Activated naive CD4-positive, alpha-beta T cell treated with anti-CD3 and anti-CD28 coated beads, Interleukin-2, amount 50 U/mL, for 24 hours (primary cell): ENCODE data around the gene ARHGEF35.
"Not testable (repeated sequence)": the region's sequence is repeated elsewhere in the genome, so short reads cannot be mapped to it uniquely, and the experiment has no call there.

Experiments
- H3K27ac Mint-ChIP-seq: one replicate; pipeline ENCODE4 v1.8.0; 2021; ENCODE audit warnings: mild to moderate bottlenecking, mixed read lengths
- H3K27me3 Mint-ChIP-seq: one replicate; pipeline ENCODE4 v1.8.0; 2021; ENCODE audit warnings: mixed read lengths
- H3K36me3 Mint-ChIP-seq: one replicate; pipeline ENCODE4 v1.8.0; 2021; ENCODE audit warnings: mixed read lengths
- H3K4me1 Mint-ChIP-seq: one replicate; pipeline ENCODE4 v1.8.0; 2021; ENCODE audit warnings: mixed read lengths
- H3K4me3 Mint-ChIP-seq: one replicate; pipeline ENCODE4 v1.8.0; 2021; ENCODE audit warnings: mild to moderate bottlenecking, mixed read lengths
- H3K9me3 Mint-ChIP-seq: one replicate; pipeline ENCODE4 v1.8.0; 2021; ENCODE audit warnings: mixed read lengths

ARHGEF35 gene

DNA sequence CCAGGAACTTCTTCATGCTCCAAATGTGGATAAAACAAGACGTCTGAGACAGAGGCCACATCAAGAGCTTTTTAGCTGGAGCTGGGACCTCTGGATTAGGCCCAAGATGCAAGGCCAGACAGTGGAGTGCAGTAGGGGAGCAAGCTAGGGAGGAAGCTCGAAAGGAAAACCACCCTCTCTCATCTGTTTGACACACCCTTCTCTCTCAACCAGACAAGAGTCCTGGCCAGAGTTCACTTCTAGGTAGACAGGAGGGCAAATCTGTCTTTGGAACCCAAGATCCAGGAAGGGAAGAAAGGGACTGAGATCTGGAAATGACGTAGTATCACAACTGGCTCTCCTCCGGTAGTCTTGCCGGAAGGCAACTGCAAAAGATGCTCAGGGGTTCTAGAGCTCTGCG lies 1.2 kb downstream of the ARHGEF35 start:
- H3K4me3 Mint-ChIP-seq, H3K9me3 Mint-ChIP-seq, H3K27me3 Mint-ChIP-seq, H3K4me1 Mint-ChIP-seq, H3K36me3 Mint-ChIP-seq, H3K27ac Mint-ChIP-seq: not testable (repeated sequence)

DNA sequence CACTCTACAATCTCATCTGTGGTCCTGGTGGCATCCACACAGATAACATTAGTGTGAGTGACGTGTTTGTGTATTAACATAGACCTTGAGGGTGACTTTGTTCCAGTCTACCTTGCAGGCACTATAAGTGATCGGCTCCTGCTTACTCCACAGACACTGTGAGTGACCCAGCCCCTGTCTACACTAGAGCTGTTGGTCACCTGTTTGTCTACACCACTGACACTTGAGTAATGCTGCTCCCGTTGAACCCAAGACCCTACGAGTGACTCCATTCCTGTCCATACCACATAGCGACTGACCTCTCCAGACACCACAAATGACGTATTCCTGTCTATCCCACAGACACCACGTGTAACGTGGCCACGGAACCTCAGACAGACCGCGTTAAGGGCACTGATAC lies 1.9 kb downstream of the ARHGEF35 start:
- H3K27ac Mint-ChIP-seq, H3K9me3 Mint-ChIP-seq, H3K4me3 Mint-ChIP-seq, H3K27me3 Mint-ChIP-seq, H3K36me3 Mint-ChIP-seq, H3K4me1 Mint-ChIP-seq: not testable (repeated sequence)

DNA sequence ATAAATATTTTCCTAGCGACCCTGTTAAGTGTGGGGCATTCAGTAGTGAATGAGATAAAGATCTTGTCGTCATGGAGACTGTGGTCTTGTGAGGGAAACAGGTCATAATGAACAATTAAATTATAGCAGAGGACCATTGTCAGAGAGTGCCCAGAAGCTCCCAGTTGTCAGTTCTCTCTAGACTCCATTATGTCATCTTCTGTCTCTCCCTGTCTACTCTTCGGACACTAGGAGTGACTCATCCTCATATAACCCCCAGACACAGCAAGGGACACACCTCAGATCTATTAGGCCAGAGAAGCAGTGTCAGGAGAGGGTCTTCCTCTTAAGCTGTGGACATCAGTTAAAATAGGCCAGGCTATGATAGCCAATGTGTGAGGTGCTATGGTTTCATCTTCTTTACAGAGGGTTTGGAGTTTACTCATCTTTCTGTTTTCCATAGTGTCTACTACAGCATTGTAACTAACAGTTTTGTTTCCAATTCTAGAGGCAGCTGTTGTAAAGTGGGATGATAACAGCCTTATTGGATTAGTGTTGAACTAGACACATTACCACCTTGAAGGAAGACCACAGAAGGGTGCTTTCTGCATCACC lies 7.0 kb downstream of the ARHGEF35 start:
- not testable (repeated sequence) for H3K27me3 Mint-ChIP-seq, H3K36me3 Mint-ChIP-seq, H3K9me3 Mint-ChIP-seq, H3K4me1 Mint-ChIP-seq, H3K4me3 Mint-ChIP-seq, H3K27ac Mint-ChIP-seq

DNA sequence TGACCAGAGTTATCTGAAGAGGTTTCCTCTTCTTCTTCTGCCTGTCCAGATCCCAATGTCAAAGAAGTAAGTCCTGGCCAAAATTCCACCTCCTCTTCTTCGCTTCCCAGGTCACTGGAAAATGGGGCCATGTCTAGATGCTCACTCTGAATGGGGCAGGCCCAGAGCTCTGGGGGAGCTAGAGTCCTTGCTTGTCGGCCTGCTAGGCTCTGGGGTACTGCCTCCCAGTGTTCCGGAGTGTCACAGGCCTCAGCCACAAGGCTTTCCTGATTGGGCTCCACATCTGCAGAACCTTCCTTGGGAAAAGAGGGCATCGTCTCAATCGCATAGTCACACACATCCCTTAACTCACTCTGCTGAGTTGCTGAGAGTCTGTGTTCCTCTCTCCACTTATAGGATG lies 7.8 kb downstream of the ARHGEF35 start:
- not testable (repeated sequence) for H3K9me3 Mint-ChIP-seq, H3K4me1 Mint-ChIP-seq, H3K36me3 Mint-ChIP-seq, H3K27me3 Mint-ChIP-seq, H3K4me3 Mint-ChIP-seq, H3K27ac Mint-ChIP-seq

DNA sequence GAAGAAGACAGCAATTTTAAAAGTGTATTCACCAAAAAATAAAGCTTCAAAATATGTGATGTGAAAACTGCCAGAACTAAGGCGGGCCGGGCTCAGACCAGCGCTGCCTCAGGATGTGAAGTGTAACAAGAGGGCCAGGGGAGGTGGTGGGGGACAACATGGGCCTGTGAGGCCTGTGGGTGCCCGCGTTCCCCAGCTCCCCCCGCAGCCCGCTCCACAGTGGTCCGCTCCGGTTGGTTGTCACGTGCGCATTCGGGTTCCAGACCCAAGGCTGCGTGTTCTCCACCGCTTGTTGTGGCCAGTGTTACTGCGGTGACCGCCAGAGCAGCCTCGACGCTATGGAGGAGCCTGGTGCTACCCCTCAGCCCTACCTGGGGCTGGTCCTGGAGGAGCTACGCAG lies 12.5 kb downstream of the ARHGEF35 start, which contains the start of gene CTAGE4:
Gene CTAGE4, plus strand, starts transcription at position 301 of the 400 bp plus-strand sequence. Its CDS starts 38 bp downstream, at position 339.
- H3K27me3 Mint-ChIP-seq, H3K4me1 Mint-ChIP-seq, H3K27ac Mint-ChIP-seq, H3K4me3 Mint-ChIP-seq, H3K36me3 Mint-ChIP-seq, H3K9me3 Mint-ChIP-seq: not testable (repeated sequence)

DNA sequence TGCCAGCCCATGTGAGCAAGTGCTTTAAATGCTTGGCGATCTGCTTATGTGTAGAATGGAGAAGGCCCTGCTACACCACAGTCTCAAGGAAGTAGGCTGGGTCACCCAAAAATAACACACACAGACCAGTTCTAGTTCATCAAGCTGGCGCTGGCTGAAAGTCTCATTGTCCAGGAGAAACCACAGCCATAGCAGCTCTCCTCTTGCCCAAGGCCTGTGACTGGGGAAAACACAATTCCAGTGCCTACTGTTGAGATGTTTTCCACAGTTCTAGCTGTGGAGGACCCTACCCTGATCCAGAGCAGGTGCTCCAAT lies 16.5 kb downstream of the ARHGEF35 start:
- not testable (repeated sequence) for H3K9me3 Mint-ChIP-seq, H3K36me3 Mint-ChIP-seq, H3K4me3 Mint-ChIP-seq, H3K4me1 Mint-ChIP-seq, H3K27me3 Mint-ChIP-seq, H3K27ac Mint-ChIP-seq

DNA sequence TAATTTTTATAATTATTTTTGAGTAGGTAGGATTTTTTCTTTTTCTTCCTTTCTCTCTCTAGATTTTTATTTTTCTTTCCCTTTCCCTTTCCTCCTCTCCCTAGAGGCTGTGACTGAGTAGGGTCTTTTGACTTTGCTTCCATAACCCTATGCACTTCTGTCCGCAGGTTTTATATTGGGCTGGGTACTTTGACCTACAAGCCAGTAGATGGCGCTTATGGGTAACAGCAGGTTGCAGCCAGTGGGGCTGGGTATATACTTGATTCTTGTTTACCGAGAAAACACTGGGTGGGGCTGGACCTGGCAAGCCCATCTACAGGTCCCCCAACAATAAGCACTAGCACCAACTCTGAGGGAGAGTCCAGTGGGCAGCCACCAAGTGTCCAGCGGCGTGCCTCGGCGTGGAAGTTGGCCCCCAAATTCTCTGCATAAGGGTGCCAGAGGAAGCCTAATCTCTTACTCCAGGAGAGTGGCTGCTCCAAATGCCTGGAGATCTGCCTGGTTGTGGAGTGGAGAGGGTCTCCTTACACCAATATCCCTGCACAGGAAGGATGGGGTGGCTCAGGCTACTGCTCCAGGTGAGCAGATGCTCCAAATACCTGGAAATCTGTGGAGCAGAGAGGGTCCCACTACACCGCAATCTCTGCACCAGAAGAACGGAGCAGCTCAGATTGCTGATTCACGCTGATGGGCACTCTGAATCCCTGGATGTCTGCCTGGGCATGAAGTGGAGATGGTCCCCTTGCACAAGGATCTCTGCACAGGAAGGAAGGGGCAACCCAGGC lies 17.1 kb downstream of the ARHGEF35 start:
- not testable (repeated sequence) for H3K4me3 Mint-ChIP-seq, H3K9me3 Mint-ChIP-seq, H3K27me3 Mint-ChIP-seq, H3K4me1 Mint-ChIP-seq, H3K36me3 Mint-ChIP-seq, H3K27ac Mint-ChIP-seq

DNA sequence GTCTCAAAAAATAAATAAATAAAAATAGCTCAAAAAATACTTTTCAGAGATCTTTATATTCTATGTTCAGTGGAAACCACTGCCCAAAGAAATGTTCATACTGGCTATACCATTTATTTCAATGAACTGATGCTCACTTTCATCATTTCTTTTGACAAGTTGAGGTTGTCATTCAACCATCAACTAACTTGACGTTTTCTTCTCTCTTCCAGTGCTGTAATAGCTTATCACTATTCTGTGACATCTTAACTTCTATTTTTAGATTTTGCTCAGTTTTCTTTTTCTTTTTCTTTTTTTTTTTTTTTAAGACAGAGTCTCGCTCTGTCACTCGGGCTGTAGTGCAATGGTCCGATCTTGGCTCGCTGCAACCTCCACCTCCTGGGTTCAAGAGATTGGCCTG lies 21.0 kb downstream of the ARHGEF35 start:
- peaks cover 2% of the 10 kb centered on the region for H3K27me3 Mint-ChIP-seq
- H3K27ac Mint-ChIP-seq, result no peak overlapping the region
- H3K36me3 Mint-ChIP-seq, result no peaks in the 10 kb centered on the region
- no peaks in the 10 kb centered on the region for H3K4me1 Mint-ChIP-seq
- no peaks in the 10 kb centered on the region for H3K9me3 Mint-ChIP-seq
- H3K4me3 Mint-ChIP-seq, result no peak overlapping the region

DNA sequence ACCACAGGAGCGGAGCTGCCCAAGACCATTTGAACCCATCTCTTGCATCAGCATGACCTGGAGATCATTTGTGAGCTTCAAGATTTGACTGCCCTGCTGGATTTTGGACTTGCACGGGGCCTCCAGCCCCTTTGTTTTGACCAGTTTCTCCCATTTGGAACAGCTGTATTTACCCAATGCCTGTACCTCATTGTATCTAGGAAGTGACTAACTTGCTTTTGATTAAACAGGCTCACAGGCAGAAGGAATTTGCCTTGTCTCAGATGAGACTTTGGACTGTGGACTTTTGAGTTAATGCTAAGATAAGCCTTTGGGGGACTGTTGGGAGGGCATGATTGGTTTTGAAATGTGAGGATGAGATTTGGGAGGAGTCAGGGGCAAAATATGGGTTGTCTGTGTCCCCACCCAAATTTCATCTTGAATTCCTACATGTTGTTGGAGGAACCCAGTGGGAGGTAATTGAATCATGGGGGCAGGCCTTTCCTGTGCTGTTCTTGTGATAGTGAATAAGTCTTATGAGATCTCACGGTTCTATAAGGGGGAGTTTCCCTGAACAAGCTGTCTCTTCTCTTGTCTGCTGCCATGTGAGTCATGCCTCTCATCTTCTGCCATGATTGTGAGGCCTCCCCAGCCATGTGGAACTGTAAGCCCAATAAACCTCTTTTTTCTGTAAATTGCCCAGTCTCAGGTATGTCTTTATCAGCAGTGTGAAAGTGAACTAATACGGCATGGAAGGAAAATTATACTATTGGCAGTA lies 23.9 kb downstream of the ARHGEF35 start:
- H3K9me3 Mint-ChIP-seq, H3K4me1 Mint-ChIP-seq, H3K27ac Mint-ChIP-seq, H3K27me3 Mint-ChIP-seq, H3K4me3 Mint-ChIP-seq, H3K36me3 Mint-ChIP-seq: not testable (repeated sequence)

DNA sequence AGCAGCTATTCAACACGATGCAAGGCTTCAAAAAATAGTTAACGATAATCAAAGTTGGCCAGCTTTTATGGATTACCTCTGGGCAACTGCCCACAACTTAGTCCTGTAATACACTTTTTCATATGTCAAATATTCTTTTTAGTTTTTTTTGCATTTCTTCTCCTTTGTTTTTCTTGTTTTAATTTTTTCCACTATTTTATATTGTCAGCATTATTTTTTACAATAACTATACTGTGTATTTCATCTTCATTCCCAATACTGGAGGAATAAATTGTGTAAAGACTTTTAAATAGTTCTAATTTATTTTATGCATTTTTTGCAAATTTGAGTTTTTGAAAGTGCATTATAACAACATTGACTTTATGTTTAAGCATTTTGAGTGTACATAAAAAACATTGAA lies 30.8 kb downstream of the ARHGEF35 start:
- H3K27me3 Mint-ChIP-seq, result peaks cover 2% of the 10 kb centered on the region
- H3K36me3 Mint-ChIP-seq, result peaks cover 2% of the 10 kb centered on the region
- no peak overlapping the region for H3K4me3 Mint-ChIP-seq
- no peak overlapping the region for H3K27ac Mint-ChIP-seq
- no peaks in the 10 kb centered on the region for H3K9me3 Mint-ChIP-seq
- H3K4me1 Mint-ChIP-seq, result no peaks in the 10 kb centered on the region

DNA sequence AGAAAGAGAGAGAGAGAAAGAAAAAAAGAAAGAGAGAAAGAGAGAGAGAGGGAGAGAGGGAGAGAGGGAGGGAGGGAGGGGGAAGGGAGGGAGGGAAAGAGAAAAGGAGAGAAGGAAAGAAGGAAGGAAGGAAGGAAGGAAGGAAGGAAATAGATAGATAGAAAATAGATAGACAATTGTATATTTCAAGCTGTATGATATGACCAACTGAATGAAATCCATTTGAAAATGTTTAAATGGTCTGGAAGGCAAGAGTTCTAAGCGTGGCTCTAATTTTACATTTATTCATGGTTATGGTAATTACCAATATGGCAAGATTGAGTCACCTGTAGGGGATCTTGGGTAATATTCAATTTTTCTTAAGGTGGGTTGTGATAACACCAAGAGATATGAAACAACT lies 36.8 kb downstream of the ARHGEF35 start:
- H3K4me1 Mint-ChIP-seq, result no peaks in the 10 kb centered on the region
- peaks cover 11% of the 10 kb centered on the region for H3K27me3 Mint-ChIP-seq
- H3K36me3 Mint-ChIP-seq, result no peaks in the 10 kb centered on the region
- no peak overlapping the region for H3K4me3 Mint-ChIP-seq
- no peak overlapping the region for H3K27ac Mint-ChIP-seq
- H3K9me3 Mint-ChIP-seq, result no peaks in the 10 kb centered on the region

DNA sequence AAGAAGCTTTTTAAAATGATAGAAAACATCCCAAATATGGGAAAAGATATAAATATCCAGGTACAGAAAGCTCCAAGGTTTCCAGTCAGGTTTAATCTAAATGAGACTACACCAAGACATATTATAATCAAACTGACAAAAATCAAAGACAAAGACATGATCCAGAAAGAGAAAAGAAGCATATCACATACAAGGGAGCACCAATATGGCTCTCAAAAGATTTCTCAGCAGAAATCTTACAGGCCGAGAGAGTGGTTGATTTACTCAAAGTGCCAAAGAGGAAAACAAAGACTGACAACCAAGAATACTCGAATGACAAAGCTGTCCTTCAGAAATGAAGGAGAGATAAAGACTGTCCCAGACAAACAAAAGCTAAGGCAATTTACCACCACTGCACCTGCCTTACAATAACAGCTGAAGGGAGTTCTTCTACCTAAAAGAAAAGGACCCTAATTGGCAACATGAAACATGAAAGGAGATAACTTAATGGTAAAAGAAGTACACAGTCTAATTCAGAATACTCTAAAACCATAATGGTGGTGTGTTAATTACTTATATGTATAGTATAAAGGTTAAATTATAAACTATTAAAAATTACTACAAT lies 47.3 kb downstream of the ARHGEF35 start:
- Mint-ChIP-seq H3K36me3 (peaks cover 10% of the 10 kb centered on the region), H3K9me3 (peaks cover 43% of the 10 kb centered on the region), H3K27ac (no peak overlapping the region), H3K27me3 (peaks cover 5% of the 10 kb centered on the region), H3K4me3 (no peak overlapping the region), H3K4me1 (no peaks in the 10 kb centered on the region)

DNA sequence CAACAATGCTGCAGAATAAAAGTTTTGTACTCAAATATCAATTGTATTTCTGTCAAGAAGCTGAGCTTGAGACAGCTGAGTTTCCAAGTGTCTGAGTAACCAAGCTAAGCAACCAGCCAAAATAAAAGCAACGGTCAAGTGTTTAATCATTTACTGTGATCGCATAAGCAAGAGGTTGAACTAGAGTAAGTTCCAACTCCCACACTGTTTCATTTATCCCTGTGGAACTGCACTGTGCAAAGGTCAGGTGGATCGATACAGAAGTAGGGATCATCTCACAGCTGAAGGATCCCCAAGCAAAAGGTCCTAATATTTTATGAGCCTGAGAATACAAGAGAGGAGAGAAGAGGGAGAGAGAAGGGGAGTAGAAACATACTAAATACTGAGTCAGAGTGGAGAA lies 51.2 kb downstream of the ARHGEF35 start:
- H3K4me1 Mint-ChIP-seq, result no peaks in the 10 kb centered on the region
- H3K27ac Mint-ChIP-seq, result no peak overlapping the region
- no peak overlapping the region for H3K4me3 Mint-ChIP-seq
- peaks cover 8% of the 10 kb centered on the region for H3K36me3 Mint-ChIP-seq
- H3K27me3 Mint-ChIP-seq, result peaks cover 1% of the 10 kb centered on the region
- H3K9me3 Mint-ChIP-seq, result peaks cover 29% of the 10 kb centered on the region

DNA sequence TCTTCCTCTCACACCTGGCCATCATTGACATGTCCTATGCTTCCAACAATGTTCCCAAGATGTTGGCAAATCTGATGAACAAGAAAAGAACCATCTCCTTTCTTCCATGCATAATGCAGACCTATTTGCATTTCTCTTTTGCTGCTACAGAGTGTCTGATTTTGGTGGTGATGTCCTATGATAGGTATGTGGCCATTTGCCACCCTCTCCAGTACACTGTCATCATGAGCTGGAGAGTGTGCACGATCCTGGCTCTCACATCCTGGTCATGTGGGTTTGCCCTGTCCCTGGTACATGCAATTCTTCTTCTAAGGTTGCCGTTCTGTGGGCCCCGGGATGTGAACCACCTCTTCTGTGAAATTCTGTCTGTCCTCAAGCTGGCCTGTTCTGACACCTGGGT lies 53.4 kb downstream of the ARHGEF35 start:
- peaks cover 1% of the 10 kb centered on the region for H3K36me3 Mint-ChIP-seq
- peaks cover 14% of the 10 kb centered on the region for H3K9me3 Mint-ChIP-seq
- no peak overlapping the region for H3K4me3 Mint-ChIP-seq
- peaks cover 4% of the 10 kb centered on the region for H3K27me3 Mint-ChIP-seq
- H3K27ac Mint-ChIP-seq, result no peak overlapping the region
- H3K4me1 Mint-ChIP-seq, result no peaks in the 10 kb centered on the region

DNA sequence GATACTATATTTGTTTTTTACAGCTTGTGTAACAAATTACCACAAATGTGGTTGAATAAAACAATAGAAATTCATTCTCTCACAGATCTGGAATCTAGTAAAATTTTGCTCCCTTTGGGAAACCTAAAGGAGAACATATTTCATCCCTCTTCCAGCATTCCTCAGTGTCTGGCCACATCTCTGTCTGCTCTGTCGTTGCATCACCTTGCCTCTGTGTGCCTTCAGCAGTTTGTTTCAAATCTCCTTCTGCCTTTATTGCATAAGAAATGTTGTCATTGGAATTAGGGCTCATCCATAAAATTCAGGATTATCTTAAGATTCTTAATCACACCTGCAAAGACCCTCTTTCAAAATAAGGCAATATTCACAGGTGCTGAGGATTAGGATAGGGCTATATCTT lies 58.1 kb downstream of the ARHGEF35 start:
- Mint-ChIP-seq H3K36me3 (no peaks in the 10 kb centered on the region), H3K9me3 (no peaks in the 10 kb centered on the region), H3K4me3 (no peak overlapping the region), H3K27ac (no peak overlapping the region), H3K4me1 (no peaks in the 10 kb centered on the region), H3K27me3 (peaks cover 4% of the 10 kb centered on the region)
